Neural progenitor cell (in vitro differentiated cells): ENCODE data around the gene CHCT1.

Experiments used
- EZH2phosphoT487 ChIP-seq: fragments of 200-600 bp; sonication (generic); IDR thresholded peaks from 2 replicates; pipeline ENCODE4 v1.6.1; 2017; ENCODE audit warnings: antibody characterized with exemption
- TF ChIP-seq, protein P1 (sequence below): fragments of 200-600 bp; sonication (generic); IDR thresholded peaks from 2 replicates; pipeline ENCODE4 v1.5.1; 2017; ENCODE audit warnings: antibody characterized with exemption, mild to moderate bottlenecking

DNA sequence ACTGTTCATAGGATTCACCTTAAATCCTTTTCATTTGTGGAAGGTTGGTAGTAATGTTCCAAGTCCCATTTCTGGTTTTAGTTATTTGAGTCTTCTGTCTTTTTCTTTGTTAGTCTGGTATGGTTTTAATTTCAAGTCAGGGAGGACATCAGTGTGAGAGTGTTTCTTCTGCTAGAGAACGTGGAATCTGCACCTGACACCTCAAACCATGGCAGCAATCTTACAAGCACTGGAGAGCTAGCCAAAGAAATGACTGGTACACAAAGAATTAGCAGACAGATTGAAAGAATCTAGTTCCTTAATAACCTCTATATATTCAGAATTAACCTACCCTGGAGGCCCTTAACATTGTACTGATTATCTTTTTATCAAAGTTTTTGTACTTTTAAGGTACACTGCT lies 50.2 kb downstream of the CHCT1 start:
- TF ChIP-seq, protein P1, sequence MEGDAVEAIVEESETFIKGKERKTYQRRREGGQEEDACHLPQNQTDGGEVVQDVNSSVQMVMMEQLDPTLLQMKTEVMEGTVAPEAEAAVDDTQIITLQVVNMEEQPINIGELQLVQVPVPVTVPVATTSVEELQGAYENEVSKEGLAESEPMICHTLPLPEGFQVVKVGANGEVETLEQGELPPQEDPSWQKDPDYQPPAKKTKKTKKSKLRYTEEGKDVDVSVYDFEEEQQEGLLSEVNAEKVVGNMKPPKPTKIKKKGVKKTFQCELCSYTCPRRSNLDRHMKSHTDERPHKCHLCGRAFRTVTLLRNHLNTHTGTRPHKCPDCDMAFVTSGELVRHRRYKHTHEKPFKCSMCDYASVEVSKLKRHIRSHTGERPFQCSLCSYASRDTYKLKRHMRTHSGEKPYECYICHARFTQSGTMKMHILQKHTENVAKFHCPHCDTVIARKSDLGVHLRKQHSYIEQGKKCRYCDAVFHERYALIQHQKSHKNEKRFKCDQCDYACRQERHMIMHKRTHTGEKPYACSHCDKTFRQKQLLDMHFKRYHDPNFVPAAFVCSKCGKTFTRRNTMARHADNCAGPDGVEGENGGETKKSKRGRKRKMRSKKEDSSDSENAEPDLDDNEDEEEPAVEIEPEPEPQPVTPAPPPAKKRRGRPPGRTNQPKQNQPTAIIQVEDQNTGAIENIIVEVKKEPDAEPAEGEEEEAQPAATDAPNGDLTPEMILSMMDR: no peak
- TF ChIP-seq EZH2phosphoT487: no peak
